NCI-H146 (cell line): Measurements from ENCODE around the gene LIME1.
"Not testable (repeated sequence)": the region's sequence is repeated elsewhere in the genome, so short reads cannot be mapped to it uniquely, and the experiment has no call there.

ENCODE experiments used
- DNase-seq: peaks from one replicate; lab custom pipeline; 2025; lab: John Stamatoyannopoulos, UW

The LIME1 gene

GRCh38 chr20:63708301-63709148 is 27.9 kb upstream of the LIME1 start:
- peak; percentile 26 for DNase-seq

GRCh38 chr20:63709149-63709527 is 27.3 kb upstream of the LIME1 start:
- DNase-seq, result no peak

- DNase-seq, result no peak
Measured at GRCh38 chr20:63711085-63711645, 25.3 kb upstream of the LIME1 start.

GRCh38 chr20:63712191-63712590 is 24.3 kb upstream of the LIME1 start:
- no peak for DNase-seq

- DNase-seq, result no peak
Measured at GRCh38 chr20:63714858-63715257, 21.6 kb upstream of the LIME1 start.

- no peak for DNase-seq
Measured at GRCh38 chr20:63718996-63719395, 17.5 kb upstream of the LIME1 start.

- not testable (repeated sequence) for DNase-seq
Measured at GRCh38 chr20:63722967-63723622, 13.4 kb upstream of the LIME1 start.

GRCh38 chr20:63730189-63730733 is 6.2 kb upstream of the LIME1 start:
- DNase-seq, result not testable (repeated sequence)

- no peak for DNase-seq
Measured at GRCh38 chr20:63731410-63731809, 5.1 kb upstream of the LIME1 start.

GRCh38 chr20:63732118-63733095 is 4.1 kb upstream of the LIME1 start:
- DNase-seq, result no peak

GRCh38 chr20:63733117-63733516 is 3.3 kb upstream of the LIME1 start:
- no peak for DNase-seq

GRCh38 chr20:63733579-63734081 is 2.8 kb upstream of the LIME1 start:
- no peak for DNase-seq

GRCh38 chr20:63734111-63734945 is 2.1 kb upstream of the LIME1 start:
- DNase-seq, result no peak

GRCh38 chr20:63734946-63735858 is 1.3 kb upstream of the LIME1 start:
- DNase-seq, result no peak

GRCh38 chr20:63736893-63737694 is 630 bp downstream of the LIME1 start:
- no peak for DNase-seq

- no peak for DNase-seq
Measured at GRCh38 chr20:63737695-63737944, 1.2 kb downstream of the LIME1 start.

- DNase-seq, result peak; percentile 19
Measured at GRCh38 chr20:63737945-63738686, 1.7 kb downstream of the LIME1 start.

GRCh38 chr20:63738687-63739129 is 2.2 kb downstream of the LIME1 start:
- peak; percentile 15 for DNase-seq
